ENCODE results near the gene CDC42BPG.
"Not testable (repeated sequence)": the region's sequence is repeated elsewhere in the genome, so short reads cannot be mapped to it uniquely, and the experiment has no call there.

The CDC42BPG gene

DNA sequence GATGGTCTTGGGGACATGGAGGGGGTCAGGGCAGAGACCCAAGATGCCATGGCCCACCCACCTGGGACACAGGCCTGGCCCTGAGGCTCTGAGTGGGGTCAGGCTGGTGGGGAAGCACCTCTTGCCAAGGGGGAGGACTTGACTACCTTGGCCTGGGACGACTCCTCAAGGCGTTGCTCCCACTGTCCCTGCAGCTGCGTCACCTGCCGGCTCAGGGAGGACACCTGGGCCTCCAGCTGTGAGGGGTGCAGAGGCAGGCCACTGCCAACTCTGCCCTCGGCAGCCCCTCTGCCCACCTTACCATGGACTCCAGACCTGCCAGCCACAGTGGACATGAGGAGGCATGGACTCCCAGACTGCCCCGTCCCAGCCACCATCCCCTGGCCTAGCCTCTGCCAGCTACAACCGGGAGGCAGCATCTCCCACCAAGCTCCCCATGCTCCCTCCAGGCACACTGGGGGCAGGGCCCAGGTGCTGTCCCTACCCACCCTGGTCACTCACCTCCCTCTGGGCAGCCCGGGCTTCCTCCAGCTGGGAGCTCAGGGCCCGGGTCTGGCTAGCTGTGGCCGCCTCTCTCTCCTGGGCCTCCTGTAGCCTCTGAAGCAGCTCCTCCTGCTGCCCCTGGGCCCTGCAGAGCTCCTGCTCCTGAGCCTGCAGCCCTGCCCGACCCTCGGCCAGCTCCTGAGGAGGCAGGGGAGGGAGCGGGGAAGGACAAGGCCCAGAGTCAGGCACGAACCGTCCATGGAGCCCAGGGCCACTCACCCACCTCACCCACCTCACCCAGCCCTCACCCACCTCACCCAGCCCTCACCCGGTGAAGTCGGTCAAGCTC is 8.6 kb downstream of the CDC42BPG start:
- no peak for DNase-seq

DNA sequence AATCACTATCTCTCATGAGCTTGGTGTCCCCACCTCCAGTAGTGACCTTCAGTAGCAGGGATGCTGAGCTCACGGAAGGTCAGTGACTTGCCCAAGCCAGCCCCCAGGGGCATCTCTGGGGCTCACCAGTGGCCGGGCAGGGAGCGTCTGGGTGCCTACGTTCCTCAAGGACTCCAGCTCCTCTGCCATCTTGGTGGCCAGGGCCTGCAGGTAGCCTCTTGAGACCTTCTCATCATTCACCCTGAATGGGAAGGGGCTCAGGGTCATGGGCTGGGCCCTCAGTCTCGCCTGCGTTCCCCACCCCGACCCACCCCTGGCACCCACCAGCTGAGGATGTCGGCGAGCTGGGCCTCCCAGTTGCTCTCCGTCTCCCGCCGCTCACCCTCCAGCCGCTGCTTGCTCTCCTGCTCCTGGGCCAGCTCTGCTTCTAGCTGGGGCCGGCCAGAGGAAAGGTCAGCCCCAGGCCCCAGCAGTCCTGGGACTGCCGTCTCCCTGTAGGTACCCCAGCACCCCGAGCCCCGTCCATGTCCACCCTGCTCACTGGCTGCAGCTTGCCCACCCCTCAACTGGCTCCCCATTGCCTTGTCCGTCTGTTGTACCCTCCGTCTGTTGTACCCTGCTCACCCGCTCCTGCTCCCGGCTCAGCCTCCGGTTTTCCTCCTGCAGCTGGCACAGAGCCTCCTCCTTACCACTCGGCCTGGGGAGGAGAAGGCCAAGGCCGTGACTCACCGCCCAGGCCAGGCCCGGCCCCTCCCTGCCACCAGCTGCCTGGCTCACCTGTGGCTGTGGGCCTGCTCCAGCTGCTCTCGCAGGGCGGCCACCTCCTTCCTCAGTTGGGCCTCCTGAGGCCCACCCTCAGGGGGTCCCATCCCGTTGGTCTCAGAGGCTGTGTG is 9.5 kb downstream of the CDC42BPG start:
- DNase-seq = no peak

GRCh38 chr11:64834031-64834722 is 10.3 kb downstream of the CDC42BPG start:
- DNase-seq = no peak

DNA sequence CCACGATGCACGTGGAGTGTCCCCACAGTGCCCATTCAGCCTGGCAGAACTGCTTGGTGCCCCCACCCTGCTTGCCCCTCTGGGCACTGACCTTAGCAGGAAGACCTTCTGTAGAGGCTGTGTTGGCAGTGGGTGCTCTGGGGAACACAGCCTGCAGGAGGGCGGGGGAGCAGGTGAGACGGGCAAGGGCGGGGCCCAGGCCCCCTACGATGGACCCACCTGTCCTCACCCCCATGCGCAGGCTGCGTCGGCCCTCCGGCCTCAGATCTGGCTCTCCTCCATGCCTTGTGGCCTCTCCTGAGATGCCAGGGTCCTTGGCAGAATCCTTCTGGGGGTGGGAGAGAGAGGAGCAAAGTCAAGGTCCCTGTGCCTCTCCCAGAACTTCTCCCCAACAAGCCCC is 10.9 kb downstream of the CDC42BPG start:
- no peak for DNase-seq

GRCh38 chr11:64833198-64833502 is 11.3 kb downstream of the CDC42BPG start:
- DNase-seq = no peak

DNA sequence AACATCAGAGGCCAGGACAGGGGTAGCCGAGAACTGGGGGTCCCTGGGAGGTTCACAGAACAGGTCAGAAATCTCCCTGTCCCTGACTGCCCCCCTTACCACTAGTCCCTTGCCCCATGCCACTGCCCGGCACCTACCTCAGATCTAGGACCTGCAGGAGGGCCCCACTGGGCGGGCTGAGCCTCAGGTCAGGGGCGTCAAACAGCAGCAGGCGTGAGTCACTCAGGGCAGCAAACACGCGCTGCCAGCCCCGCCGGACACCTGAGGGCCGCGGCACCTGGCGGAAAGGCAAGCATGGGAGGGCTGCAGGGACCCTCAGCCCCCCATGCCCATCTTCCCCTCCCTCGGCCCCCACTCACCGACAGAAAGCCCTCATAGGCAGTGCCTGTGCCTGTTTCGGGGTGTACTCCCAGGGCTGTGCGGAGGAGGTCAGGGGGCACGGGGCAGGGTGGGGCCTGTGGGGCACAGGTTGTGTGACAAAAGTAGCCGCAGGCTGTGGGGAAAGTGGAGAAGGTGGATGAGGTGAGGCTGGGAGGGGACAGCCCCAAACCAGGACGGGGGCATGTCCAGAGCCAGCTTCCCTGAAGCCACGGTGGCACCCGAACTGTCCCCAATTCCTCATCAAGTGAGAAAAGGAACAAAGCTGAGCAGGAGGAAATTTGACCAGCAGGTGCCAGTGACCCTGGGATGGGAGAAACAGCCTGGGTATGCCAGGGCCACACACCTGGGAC is 11.8 kb downstream of the CDC42BPG start:
- DNase-seq = no peak

- no peak for DNase-seq
Measured at GRCh38 chr11:64831411-64831891, 13.0 kb downstream of the CDC42BPG start.

DNA sequence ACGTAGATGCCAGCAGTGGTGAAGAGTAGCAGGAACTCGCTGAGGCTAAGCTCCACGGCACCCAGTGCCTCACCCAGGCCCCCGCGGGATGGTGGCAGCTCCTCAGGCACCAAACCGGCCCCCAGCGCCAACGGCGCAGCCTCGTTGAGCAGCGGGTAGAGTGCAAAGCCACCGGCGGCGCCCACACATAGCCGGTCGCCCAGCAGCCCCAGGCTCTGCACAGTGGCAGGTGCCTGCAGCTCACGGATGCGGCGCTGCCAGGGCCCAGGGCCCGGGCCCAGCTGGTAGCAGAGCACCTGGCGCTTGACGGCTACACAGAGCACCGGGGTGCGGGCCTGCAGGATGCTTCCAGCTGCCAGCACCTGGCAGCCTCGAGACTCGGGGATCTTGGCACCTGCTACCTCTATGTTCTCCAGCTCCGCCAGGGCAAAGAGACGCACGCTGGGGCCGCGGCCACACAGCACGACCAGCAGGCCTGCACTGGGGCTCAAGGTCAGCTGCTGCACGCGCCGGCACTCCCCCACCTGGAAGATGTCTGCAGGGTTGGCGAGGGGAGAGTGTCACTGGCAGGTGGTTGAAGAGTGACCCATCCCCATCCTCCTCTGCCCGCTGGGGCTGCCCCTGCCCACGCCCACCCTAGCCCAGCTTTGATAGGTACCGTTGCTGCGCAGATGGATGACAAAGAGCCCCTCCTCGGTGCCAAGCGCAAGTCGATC is 14.8 kb downstream of the CDC42BPG start:
- no peak for DNase-seq

- no peak for DNase-seq
Measured at GRCh38 chr11:64827451-64827839, 17.0 kb downstream of the CDC42BPG start.

GRCh38 chr11:64826578-64827450 is 17.6 kb downstream of the CDC42BPG start:
- DNase-seq = no peak

GRCh38 chr11:64826062-64826461 is 18.4 kb downstream of the CDC42BPG start:
- DNase-seq = no peak

- no peak for DNase-seq
Measured at GRCh38 chr11:64823568-64824119, 20.8 kb downstream of the CDC42BPG start.

- DNase-seq = no peak
Measured at GRCh38 chr11:64817476-64817875, 27.0 kb downstream of the CDC42BPG start.

- DNase-seq = not testable (repeated sequence)
Measured at GRCh38 chr11:64815433-64815832, 29.0 kb downstream of the CDC42BPG start.

DNA sequence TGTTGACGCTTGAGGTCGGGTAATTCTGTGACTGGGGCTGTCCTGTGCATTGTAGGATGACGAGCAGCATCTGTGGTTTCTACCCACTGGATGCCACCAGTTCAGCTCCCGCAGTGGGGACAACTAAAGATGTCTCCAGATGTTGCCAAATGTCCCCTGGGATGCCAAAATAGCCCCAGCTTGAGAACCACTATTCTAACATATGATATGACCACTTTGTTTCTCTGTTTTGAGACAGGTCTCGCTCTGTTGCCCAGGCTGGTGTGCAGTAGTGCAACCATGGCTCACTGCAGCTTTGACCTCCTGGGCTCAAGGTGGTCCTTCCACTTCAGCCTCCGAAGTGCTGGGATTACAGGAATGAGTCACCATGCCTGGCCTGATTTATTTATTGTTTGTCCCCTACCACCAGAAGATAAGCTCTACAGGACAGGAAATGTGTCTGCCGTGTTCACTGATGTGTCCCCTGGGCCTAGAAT is 29.7 kb downstream of the CDC42BPG start:
- DNase-seq = no peak

GRCh38 chr11:64813826-64814225 is 30.6 kb downstream of the CDC42BPG start:
- no peak for DNase-seq

- DNase-seq = no peak
Measured at GRCh38 chr11:64810891-64811272, 33.6 kb downstream of the CDC42BPG start.

GRCh38 chr11:64810271-64810890 is 34.1 kb downstream of the CDC42BPG start, which contains the start of gene MEN1:
Gene MEN1, minus strand, starts transcription at chr11:64810551. Its CDS starts 442 bp downstream, at chr11:64810109.
- DNase-seq = peak; percentile 82

DNA sequence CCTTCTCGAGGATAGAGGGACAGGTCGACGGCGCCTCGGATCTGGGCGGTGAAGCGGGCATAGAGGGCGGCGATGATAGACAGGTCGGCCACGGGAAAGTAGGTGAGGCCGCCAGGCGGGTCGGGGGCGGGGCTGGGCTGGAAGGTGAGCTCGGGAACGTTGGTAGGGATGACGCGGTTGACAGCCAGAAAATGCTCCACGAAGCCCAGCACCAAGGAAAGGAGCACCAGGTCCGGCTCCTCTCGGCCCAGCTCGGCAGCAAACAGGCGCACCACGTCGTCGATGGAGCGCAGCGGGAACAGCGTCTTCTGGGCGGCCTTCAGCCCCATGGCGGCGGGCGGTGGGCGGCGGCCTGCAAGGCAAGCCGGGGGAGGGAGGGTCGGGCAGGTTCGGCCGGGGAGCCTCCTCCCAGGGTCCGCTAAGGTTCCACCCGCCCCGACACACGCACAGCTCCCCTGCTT is 34.6 kb downstream of the CDC42BPG start:
- peak; percentile 61 for DNase-seq
